ENCODE results near the gene SERINC1.

DNA sequence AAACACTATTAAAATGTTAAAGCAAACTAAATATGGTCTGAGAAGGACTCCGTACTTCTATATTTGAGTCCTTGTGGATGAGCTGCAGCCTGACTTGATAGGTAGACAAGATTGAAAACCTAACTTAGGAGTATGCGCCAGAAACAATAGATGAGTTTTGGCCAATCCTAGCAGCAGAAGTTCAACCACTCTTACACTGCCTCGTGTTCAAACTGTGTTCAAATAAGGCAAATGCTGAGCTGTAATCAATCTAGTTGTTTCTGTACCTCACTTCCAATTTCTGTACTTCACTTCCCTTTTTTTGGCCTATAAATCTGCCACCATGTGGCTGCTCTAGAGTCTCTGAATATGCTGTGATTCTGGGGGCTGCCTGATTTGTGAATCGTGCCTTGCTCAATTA, 13.2 kb upstream of the SERINC1 start:
- TF ChIP-seq, protein P1, sequence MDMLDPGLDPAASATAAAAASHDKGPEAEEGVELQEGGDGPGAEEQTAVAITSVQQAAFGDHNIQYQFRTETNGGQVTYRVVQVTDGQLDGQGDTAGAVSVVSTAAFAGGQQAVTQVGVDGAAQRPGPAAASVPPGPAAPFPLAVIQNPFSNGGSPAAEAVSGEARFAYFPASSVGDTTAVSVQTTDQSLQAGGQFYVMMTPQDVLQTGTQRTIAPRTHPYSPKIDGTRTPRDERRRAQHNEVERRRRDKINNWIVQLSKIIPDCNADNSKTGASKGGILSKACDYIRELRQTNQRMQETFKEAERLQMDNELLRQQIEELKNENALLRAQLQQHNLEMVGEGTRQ (IDR thresholded peaks at IDR 0.05) = no peak
- TF ChIP-seq, protein P2, sequence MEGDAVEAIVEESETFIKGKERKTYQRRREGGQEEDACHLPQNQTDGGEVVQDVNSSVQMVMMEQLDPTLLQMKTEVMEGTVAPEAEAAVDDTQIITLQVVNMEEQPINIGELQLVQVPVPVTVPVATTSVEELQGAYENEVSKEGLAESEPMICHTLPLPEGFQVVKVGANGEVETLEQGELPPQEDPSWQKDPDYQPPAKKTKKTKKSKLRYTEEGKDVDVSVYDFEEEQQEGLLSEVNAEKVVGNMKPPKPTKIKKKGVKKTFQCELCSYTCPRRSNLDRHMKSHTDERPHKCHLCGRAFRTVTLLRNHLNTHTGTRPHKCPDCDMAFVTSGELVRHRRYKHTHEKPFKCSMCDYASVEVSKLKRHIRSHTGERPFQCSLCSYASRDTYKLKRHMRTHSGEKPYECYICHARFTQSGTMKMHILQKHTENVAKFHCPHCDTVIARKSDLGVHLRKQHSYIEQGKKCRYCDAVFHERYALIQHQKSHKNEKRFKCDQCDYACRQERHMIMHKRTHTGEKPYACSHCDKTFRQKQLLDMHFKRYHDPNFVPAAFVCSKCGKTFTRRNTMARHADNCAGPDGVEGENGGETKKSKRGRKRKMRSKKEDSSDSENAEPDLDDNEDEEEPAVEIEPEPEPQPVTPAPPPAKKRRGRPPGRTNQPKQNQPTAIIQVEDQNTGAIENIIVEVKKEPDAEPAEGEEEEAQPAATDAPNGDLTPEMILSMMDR (IDR thresholded peaks at IDR 0.05) = no peak
- TF ChIP-seq POLR2A (IDR thresholded peaks at IDR 0.05; ENCODE audit: low read length) = no peak
